RCC 7860 (cell line): ENCODE data around the gene PJA2.

Experiments
- DNase-seq: peaks from one replicate; pipeline ENCODE4 v3.0.0-alpha.2; 2015; ENCODE audit warnings: low spot score
- FAIRE-seq: peaks from 2 replicates; lab custom pipeline; 2012; peaks lifted over from hg19 to GRCh38; lab: Jason Lieb, UNC

PJA2 gene

DNA sequence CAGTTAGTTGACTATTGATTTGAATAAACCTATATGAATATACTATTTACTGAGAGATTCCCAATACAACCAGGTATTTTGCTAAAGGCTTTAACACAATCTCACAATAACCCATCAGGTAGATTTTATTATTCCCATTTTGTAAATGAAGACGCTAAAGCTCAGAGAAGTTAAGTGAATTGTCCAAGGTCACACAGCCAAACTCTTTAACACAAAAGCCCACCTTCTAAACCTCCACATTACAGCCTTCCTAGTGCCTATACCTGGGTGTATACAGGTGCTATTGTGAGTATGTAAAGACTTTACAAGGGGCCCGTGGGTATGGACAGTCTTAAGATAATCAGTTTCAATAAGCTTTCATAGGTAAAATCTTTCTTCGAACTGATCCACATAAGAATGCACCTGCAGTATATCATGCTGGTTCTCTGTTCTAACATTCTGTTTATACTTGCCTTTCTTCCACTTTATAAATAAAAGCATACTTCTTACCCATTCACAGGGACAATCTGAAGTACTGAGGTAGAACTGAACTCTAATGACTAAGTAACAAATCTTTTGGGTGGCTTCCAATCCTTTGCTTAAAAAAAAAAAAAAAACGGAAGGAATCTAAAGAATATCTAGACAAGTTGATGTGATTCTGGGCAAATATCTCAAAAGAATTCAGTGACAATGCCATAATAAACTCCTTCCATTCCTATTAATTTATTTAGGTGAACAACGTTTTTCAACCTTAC, 59.1 kb downstream of the PJA2 start:
- DNase-seq (no peak), FAIRE-seq (no peak)

DNA sequence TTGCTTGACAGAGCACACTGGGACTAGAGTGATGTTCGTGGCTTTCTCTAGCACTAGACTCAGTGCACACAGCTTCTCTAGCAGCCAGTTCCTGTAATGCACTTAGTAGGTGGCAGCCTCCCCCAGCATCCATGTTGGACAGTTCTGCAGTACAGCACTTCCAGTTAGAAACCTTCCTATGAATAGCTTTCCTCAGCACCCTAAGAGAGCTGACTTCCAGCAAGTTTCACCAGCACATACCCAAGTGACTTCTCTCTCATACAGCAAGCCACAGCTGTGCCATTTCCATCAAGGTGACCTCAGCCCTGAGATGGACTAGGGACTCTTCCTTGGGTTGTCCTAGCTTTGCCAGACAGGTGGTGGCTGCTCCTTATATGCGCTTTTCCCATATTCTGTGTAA, 60.4 kb downstream of the PJA2 start:
- no peak for DNase-seq
- FAIRE-seq, result no peak

DNA sequence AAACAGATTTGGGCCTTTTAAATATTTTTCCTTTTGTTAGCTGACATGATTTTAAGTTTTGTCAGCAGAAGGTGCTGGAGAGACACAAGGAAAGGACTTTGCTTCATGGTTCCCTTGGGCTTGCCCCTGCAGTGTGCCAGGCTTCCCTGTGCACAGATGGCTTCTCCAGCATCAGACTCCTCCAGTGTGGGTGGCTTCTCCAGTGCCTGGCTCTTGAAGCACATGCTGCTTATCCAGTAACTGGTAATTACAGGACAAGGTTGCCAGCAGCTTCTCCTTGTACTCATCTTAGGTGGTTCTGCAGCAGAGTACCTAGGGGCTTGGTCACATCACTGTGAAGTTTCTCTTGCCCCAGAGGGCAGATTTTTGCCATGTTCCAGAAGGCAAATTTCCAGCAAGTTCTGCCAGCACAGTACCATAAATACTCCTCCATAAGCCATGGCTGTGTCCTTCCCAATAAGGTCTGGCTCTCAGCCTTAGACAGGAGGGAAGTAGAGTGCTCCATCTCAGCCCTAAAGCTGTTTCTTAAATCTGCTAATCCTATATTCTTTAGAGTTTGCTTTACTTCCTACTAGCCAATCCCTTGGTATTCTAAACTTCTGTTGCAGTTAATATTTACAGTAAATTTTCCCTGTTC, 62.4 kb downstream of the PJA2 start:
- DNase-seq, result no peak
- no peak for FAIRE-seq

DNA sequence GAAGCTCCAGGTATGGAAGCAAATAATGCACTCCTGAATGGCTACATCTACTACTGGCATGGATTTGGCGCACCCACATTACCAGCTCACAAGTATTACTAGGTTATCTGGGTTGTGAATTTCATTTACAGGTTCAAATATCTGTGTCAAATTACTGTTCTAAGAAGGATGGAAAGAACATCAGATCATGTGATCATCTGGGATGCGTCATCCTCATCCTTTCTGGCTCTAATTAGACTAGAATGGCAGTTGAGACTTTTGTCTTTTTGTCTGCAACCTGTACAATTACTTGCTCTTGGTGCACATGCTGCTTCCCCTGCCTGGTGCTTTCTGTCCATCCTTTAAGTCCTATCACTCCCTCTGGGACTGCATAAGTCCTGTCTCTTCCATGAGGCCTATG, 64.1 kb downstream of the PJA2 start:
- FAIRE-seq (no peak), DNase-seq (no peak)

DNA sequence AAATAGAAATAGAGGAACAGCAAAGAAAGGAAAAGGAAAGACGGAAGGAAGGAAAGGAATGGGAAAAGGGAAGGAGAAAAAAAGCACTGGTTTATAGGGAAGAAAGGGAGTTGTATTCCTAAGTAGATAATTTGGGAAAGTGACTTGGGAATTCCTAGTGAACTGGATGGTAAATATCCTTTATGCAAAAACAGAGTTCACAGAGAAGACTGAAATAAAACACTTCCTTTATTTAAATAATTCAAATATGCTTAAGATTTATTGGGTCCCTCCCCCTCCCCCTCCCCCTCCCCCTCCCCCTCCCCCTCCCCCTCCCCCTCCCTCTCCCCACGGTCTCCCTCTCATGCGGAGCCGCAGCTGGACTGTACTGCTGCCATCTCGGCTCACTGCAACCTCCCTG, 69.4 kb downstream of the PJA2 start:
- FAIRE-seq, result no peak
- DNase-seq, result no peak

DNA sequence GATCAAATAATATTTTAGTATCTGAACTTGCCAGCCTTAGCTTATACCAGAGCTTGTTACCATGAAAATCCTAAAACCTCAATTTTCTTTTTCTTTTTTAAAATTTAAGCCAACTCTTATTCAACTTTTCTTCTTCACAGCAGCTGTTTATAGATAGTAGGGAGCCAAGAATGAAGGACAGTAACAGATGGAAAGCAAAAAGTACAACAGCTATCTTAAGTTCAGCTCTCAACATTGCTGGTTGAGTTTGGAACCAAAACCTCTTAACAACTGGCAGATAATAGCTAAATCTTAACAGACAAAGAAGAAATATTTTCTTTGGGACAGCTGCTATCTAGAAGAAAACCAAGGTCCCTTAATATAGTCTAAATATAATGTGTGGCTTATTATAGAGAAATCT, 74.7 kb downstream of the PJA2 start:
- DNase-seq (no peak), FAIRE-seq (no peak)

DNA sequence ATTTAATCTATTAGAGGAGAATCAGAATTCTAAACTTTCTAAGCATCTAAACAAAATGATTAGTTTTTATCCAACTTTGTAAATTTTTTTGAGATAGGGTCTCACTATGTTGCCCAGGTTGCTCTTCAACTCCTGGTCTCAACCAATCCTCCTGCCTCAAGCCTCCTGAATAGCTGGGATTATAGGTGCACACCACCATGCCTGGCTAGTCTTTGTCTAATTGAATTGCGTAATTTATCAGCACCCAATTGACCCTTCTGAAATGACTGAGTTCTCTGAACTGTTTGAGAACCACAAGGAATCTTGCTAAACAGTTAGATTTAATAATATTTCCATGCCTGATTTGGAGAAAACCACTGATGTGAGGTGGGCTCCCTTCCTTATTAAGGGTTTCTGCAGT, 75.7 kb downstream of the PJA2 start:
- no peak for FAIRE-seq
- DNase-seq, result no peak

DNA sequence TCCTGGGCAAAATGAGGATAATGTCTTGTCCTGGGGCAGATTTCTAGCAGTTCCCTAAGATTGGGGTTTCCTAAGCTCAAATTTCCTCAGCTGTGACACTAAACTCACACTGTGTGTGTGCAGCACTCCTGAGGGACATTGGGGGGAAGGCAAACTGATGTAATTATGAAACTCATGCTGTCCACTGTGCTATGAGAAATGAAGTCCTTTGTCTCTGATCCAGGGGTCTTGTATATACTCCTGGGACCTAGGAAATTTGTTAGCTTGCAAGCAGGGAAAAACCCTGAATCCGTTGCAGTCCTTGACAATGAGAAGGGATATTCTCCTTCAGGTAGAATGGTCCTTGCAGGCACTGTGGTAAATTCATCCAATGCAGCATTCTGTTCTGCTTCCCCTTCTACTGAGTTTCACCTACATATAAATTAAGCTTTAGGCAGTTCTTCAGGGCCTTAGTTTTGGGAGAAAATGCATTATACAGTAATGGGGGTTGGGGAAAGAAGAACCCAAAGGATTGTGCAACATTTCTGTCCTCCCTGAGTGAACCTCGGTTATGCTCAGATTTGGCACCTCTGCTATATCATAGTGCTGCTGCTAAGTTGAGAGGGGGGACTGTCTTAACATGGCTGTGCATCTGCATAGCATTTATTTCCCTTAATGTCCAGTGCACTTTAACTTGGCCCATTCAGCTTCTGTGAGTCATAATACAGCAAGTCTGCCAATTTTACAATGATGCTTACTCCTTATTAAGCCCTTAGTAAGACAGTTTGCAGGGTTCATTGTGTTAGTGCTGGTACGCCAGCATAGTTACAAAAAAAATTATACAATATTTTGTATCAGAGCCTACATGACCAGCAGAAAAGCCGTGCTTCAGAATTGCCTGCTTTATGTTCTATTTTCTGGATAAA, 80.2 kb downstream of the PJA2 start:
- no peak for FAIRE-seq
- no peak for DNase-seq

DNA sequence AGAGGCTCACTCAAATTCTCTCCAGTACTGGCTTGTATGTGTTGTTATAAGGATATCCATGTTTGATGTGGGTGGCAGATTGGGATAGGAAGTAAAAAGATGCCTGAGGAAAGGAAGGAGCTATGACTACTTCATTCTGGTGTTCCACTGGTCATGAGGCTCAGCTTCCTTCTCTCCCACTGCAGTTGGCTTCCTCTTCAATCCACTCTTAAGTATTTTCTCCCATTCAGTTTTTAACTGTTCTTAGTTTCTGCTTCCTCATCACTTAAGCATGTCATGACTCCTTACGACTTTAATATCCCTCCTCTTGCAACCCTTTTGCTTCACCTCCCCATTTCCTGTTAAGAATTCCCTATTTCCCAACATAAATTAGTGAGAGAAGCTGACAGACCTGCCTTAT, 81.1 kb downstream of the PJA2 start:
- DNase-seq, result no peak
- FAIRE-seq, result no peak

DNA sequence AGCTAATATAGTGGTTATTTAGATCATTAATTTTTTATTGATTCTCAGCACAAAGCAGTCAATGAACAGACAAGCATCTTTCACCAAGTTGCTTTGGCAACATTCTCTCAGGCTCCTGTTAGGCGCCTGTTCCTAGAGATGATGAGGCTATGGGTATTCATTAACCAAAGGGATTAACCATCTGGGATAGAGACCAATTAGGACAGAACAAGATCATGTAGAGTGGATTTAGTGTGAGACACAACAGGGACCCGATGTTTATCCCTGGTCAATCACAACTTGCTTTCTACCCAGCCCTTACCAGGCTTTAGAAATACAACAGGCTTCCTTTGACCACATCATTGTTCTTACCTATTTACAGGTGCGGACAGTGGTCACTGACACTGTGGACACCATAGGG, 82.2 kb downstream of the PJA2 start:
- FAIRE-seq (no peak), DNase-seq (no peak)

DNA sequence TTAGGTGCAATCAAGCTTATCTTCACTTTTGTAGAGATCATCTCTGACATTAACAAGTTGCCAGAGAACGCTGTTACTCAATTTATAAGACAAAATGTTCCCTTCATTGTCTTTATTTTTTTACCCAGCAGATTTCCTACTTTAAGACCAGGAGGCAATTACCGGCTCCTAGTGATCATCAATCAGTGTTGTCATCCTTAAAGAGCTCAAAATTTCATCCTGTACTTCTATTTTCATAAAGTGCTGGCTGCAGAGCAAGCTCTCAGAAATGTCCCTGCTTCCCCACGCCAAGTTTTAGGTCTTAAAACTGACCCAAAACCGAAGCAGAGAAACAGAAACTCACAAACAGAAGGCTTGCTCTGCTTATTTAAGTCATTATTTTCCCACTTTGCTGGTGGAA, 82.9 kb downstream of the PJA2 start:
- DNase-seq (no peak), FAIRE-seq (no peak)

DNA sequence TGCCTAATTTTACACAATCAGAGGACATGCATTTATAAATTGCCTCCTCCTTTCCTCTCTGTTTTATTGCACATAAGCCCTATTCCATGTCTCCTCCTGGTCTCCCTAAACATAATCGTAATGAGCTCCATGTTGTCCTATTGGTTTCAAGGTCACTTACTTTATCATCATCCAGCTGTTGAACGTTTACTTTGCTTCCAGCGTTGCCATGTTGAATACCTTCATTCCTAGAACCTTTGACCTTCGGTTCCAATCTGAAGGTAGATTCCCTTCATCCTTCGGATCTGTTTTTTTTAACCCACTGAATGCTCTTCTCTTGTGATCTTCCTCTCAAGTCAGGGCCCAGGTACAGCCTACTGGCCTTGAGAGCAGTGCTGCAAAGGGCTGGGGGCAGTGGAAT, 84.3 kb downstream of the PJA2 start:
- no peak for FAIRE-seq
- DNase-seq, result no peak

DNA sequence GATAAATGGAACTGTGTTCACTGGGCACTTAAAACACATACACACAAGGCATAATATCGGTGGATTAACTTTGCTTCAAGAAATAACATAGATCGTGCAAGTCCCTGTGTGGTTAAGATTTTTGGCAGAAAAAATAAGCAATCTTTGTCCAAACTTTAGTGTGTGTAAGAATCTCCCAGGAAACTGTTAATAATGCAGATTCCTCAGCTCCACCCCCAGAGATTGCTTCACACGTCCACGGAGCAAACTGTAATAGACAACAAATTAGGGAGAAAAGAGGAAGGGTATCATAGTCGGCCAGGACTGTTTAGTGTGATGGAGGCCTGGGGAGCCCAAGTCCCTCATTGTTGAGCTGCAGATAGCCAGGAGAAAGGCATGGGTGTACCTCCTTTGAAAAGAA, 84.8 kb downstream of the PJA2 start:
- FAIRE-seq (no peak), DNase-seq (no peak)

DNA sequence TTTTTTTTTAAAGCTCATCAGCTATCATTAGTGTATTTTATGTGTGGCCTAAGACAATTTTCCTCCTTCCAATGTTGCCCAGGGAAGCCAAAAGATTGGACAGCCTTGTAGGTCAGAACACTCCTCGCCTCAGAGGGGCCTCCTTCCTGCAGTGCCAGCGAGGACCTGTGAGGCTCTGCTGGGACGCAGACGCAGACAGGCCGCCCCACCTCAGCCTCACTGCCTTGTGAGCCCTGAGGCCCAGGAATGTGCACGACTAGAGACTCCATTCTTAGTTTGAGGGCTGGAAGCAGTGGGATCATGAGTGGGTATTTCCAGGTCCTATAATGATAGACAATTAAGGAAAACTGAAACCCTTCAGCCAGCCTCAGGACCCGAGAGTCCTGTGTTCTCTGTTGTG, 85.4 kb downstream of the PJA2 start:
- DNase-seq, result no peak
- no peak for FAIRE-seq

DNA sequence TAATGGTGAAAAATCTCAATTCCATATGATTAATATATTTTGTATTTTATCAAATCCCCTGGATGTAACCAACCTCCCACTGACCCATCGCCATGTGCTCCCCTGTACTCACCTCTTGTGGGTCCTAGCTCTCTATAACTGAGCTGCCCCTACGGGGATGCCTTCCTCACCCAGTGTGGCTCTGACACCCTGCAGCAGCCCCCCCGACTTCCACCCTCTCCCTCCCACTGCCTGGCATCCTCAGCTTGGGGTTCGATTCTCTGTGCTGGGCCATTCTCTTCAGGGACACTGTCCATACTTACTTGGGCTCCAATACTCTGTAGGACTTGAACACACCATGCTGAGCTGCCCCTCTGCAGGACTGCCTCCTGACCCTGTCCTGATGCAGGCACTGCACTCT, 87.1 kb downstream of the PJA2 start:
- FAIRE-seq (no peak), DNase-seq (no peak)

DNA sequence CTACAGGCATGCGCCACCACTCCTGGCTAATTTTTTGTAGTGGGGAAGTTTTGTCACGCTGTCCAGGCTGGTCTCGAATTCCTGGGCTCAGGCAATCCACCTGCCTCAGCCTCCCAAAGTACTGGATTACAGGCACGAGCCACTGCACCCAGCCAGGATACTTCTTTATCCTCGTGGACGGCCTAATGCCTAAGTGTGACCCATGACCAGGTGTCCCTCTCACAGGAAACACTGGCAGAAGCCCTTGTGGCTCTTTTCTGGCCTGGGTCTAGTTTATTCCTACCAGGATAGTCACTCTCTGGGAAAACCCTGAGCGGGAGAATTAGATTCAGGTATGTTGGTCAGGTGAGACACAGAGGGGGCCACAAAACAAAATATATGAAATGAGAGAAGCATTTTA, 90.4 kb downstream of the PJA2 start:
- DNase-seq (no peak), FAIRE-seq (no peak)

DNA sequence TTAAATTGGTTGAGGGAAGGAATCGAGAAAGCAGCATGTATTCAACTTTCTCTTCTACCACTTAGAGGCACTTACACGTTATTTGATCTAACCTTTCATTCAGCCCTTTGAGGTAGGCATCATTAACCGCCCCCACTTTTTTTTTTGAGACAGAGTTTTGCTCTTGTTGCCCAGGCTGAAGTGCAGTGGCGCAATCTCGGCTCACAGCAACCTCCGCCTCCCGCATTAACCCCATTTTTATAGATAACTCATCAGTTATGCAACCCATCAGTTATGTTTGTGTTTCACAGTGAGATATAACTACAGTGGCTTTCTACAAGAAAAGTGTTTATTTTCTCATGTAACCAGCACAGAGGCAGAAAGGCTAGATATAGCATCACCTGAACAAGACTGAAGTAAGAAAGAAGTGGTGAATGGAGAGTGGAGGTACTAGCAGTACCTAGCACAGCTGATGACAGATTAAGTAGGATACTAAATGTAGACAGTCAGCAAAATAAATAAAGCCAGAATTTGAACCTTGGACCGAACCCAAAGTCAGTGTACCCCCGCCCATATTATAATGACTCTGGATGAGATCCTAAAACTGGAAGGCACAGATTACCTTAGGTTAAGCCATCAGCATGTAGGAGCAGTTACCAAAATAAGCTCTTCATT, 91.2 kb downstream of the PJA2 start:
- no peak for FAIRE-seq
- no peak for DNase-seq

DNA sequence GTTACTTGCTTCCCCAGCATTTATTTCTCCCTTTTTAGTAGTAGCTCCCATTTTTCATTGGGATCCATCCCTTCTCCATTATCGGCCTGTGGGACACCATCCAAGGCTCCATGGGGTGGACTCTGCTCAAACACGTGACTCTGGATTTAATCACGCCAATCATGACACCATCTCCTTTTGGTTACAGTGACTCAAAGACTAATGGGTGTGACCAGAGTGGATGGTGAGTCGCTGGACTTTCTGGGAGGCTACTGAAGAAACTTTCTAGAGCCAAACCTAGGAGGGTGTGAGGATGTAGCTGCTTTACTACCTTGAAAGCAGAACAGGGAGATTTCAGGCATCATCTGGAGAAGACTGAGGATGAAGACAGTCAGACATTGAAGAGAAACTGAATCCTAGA, 93.1 kb downstream of the PJA2 start:
- FAIRE-seq (no peak), DNase-seq (peak; percentile 57)

DNA sequence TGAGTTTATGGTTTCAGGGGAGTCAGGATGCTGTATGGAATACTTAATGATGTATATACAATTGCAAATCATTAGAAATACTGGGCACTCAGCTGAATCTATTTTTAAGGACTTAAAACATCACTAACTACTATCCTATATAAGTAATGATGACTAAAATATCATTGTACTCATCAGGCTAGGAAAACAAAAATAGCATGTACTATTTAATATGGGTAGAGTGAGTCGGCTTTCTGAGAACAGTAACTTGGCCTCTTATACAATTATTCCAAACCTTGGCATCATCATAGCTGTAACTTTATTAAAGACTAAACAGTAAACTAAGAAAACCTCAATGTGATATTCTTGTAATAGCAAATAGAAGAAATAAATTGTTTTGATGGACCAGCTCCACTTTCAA, 94.5 kb downstream of the PJA2 start:
- DNase-seq, result no peak
- no peak for FAIRE-seq

DNA sequence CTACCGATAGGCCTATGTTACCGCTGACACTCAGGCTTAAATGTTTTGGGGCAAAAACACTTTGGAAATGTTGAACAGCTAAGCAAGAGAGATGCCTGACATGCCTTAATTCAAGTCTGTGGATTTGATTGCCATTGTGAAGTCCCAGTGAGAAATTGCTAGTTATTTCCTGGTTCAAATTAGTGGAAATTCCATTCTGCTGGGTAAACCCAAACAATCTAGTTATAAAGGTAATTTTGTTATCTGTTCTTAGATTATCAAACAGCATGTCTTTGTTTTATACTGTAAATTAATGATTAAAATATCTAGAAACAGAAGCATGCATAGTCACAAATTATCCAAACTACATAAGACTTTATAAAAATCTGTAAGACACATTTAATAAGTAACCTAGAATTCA, 96.6 kb downstream of the PJA2 start:
- DNase-seq, result no peak
- FAIRE-seq, result no peak

DNA sequence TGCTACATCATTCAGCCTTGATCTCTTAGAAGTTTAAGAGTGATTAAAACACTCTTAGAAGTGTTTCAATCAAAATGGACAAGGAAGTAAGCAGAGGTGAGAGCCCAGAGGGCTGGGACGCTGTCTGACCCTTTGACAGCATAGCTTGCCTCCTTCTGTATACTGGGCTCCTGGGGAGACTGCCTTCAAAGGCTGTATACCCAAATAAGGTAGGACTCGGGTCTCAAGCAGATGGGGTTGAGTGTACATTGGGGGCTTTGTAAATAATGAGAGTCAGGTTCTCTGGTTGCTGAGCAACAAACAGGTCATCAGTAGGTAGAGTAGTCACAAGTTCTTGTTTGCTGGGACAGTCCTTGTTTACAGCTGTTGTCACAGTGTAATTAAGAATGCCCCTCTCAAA, 97.1 kb downstream of the PJA2 start:
- DNase-seq, result no peak
- no peak for FAIRE-seq
